ENCODE measurements around the gene VWA5B1. TPM values are rescaled to one million over a fixed set of nuclear protein-coding genes. Genes with fewer than 3 reads are reported as not detected.
"Not testable (repeated sequence)": the region's sequence is repeated elsewhere in the genome, so short reads cannot be mapped to it uniquely, and the experiment has no call there.

VWA5B1 gene
- total RNA-seq, 4 donors from 2014 or later = not detected

GRCh38 chr1:20265250-20265649, 25.4 kb upstream of the VWA5B1 start:
- intact Hi-C loops (cut with DNase I) = no loop called here
- no peaks in the 10 kb centered on the region for H3K9me3 ChIP-seq
- peaks cover 0 to 27% (median 0%) of the 10 kb centered on the region in 4 donors for H3K27me3 ChIP-seq
- no peaks in the 10 kb centered on the region for H3K4me1 ChIP-seq
- no peaks in the 10 kb centered on the region for H3K36me3 ChIP-seq
- H3K4me3 ChIP-seq = no peak overlapping the region
- no peak for DNase-seq
- 32 to 47% methylated on average over 4 of the region's 4 CpGs for WGBS, 2 donors
- TF ChIP-seq CTCF (IDR thresholded peaks at IDR 0.05) (no peak), POLR2A (IDR thresholded peaks at IDR 0.05) (no peak)
- H3K27ac ChIP-seq = no peak overlapping the region

- no peaks in the 10 kb centered on the region for H3K9me3 ChIP-seq
- peaks cover 0 to 31% (median 0%) of the 10 kb centered on the region in 4 donors for H3K27me3 ChIP-seq
- H3K4me1 ChIP-seq = no peaks in the 10 kb centered on the region
- no peak overlapping the region for H3K4me3 ChIP-seq
- no peaks in the 10 kb centered on the region for H3K36me3 ChIP-seq
- H3K27ac ChIP-seq = no peak overlapping the region
- TF ChIP-seq CTCF (IDR thresholded peaks at IDR 0.05) (no peak), POLR2A (IDR thresholded peaks at IDR 0.05) (no peak)
- no peak for DNase-seq
- WGBS, 2 donors = 56 to 66% methylated on average over 6 to 7 of the region's 8 CpGs
- intact Hi-C loops (cut with DNase I) = no loop called here
Observed at GRCh38 chr1:20266141-20266540, 24.5 kb upstream of the VWA5B1 start.

- Histone ChIP-seq H3K36me3 (no peaks in the 10 kb centered on the region), H3K27me3 (peaks cover 0 to 32% (median 0%) of the 10 kb centered on the region in 4 donors), H3K4me1 (no peaks in the 10 kb centered on the region), H3K9me3 (no peaks in the 10 kb centered on the region), H3K27ac (no peak overlapping the region), H3K4me3 (no peak overlapping the region)
- 55 to 57% methylated on average over 4 of the region's 6 CpGs for WGBS, 2 donors
- TF ChIP-seq POLR2A (IDR thresholded peaks at IDR 0.05) (no peak), CTCF (IDR thresholded peaks at IDR 0.05) (no peak)
- intact Hi-C loops (cut with DNase I) = no loop called here
- no peak for DNase-seq
Observed at GRCh38 chr1:20266642-20267041, 24.0 kb upstream of the VWA5B1 start.

- H3K36me3 ChIP-seq = no peaks in the 10 kb centered on the region
- no peak for DNase-seq
- no peak overlapping the region for H3K4me3 ChIP-seq
- intact Hi-C loops (cut with DNase I) = no loop called here
- WGBS, 2 donors = 49 to 52% methylated on average over 10 to 11 of the region's 11 CpGs
- peaks cover 0 to 25% (median 0%) of the 10 kb centered on the region in 4 donors for H3K27me3 ChIP-seq
- H3K4me1 ChIP-seq = no peaks in the 10 kb centered on the region
- no peaks in the 10 kb centered on the region for H3K9me3 ChIP-seq
- no peak overlapping the region for H3K27ac ChIP-seq
- TF ChIP-seq CTCF (IDR thresholded peaks at IDR 0.05) (peak in 1 of 6 experiments; percentile 12), POLR2A (IDR thresholded peaks at IDR 0.05) (no peak)
Observed at GRCh38 chr1:20271498-20272400, 18.9 kb upstream of the VWA5B1 start.

- H3K9me3 ChIP-seq; H3K27ac ChIP-seq; H3K4me1 ChIP-seq; H3K36me3 ChIP-seq; DNase-seq; intact Hi-C loops (cut with DNase I); H3K4me3 ChIP-seq: not testable (repeated sequence)
- H3K27me3 ChIP-seq = peaks cover 0 to 30% (median 0%) of the 10 kb centered on the region in 4 donors
Observed at GRCh38 chr1:20273716-20274115, 17.0 kb upstream of the VWA5B1 start.
